ENCODE measurements around the gene LRRC4C. TPM values are rescaled to one million over a fixed set of nuclear protein-coding genes. Genes with fewer than 3 reads are reported as not detected.

The LRRC4C gene
- total RNA-seq, 2 donors from 2014 or later: 0.95 to 3.2 TPM

DNA sequence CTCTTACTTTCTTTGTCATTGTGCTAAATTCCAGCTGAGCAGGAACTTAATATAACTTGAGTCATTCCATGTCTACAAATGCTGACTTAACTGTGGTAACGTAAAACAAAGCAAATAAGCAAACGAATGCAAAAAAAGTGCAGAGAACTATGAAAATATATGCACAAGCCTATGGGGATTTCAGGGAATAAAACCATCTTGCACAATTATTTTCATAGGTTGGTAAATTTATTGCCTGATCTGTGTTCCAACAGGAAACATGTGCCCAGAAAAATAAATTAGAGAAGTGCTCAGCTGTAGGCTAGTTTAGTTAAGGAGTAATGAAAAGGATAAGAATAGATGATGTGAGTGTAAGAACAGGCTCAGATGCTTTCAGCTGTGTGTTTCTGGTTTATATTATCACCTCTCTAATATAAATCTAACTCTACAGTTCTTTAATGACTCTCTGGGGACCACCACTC, 1169.3 kb downstream of the LRRC4C start:
- no peak for DNase-seq (ENCODE audit: low spot score)
- ATAC-seq (ENCODE audit: insufficient number of reproducible peaks, low FRiP score, low read depth): no peak
- Histone ChIP-seq H3K4me1 (ENCODE audit: control insufficient read depth in 1 of 2, low read depth in 2 of 2) (peaks cover 4 to 33% of the 10 kb centered on the region in 2 donors), H3K27me3 (replicated peaks; ENCODE audit: insufficient read depth) (peaks cover 4% of the 10 kb centered on the region), H3K27ac (no peak overlapping the region), H3K9me3 (no peaks in the 10 kb centered on the region), H3K36me3 (no peaks in the 10 kb centered on the region), H3K4me3 (no peak overlapping the region)
- TF ChIP-seq, protein P1, sequence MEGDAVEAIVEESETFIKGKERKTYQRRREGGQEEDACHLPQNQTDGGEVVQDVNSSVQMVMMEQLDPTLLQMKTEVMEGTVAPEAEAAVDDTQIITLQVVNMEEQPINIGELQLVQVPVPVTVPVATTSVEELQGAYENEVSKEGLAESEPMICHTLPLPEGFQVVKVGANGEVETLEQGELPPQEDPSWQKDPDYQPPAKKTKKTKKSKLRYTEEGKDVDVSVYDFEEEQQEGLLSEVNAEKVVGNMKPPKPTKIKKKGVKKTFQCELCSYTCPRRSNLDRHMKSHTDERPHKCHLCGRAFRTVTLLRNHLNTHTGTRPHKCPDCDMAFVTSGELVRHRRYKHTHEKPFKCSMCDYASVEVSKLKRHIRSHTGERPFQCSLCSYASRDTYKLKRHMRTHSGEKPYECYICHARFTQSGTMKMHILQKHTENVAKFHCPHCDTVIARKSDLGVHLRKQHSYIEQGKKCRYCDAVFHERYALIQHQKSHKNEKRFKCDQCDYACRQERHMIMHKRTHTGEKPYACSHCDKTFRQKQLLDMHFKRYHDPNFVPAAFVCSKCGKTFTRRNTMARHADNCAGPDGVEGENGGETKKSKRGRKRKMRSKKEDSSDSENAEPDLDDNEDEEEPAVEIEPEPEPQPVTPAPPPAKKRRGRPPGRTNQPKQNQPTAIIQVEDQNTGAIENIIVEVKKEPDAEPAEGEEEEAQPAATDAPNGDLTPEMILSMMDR (IDR thresholded peaks at IDR 0.05): no peak

DNA sequence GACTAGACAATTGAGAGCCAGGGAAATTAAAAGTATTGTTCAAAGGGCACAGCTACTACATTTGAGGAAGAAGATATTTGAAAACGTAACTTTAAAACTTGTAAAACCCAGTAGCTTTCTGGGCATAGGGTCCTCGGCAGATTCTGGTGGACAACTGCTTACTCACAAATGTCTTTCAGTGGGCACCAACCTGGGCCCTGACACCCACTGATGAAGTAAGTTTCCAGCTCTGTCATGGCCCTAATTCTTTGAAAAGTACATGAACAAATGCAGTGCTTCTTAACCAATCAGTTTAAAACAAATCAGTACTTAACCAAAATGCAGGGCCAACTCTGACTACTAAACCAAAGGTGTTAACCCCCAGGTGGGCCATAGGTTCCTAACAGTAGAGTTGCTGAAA, 1170.1 kb downstream of the LRRC4C start:
- Histone ChIP-seq H3K4me3 (no peak overlapping the region), H3K36me3 (no peaks in the 10 kb centered on the region), H3K27ac (no peak overlapping the region), H3K27me3 (replicated peaks; ENCODE audit: insufficient read depth) (peaks cover 4% of the 10 kb centered on the region), H3K9me3 (no peaks in the 10 kb centered on the region), H3K4me1 (ENCODE audit: control insufficient read depth in 1 of 2, low read depth in 2 of 2) (peaks cover 4 to 33% of the 10 kb centered on the region in 2 donors)
- TF ChIP-seq, protein P1 (IDR thresholded peaks at IDR 0.05): no peak
- ATAC-seq (ENCODE audit: insufficient number of reproducible peaks, low FRiP score, low read depth) (no peak), DNase-seq (ENCODE audit: low spot score) (no peak)

DNA sequence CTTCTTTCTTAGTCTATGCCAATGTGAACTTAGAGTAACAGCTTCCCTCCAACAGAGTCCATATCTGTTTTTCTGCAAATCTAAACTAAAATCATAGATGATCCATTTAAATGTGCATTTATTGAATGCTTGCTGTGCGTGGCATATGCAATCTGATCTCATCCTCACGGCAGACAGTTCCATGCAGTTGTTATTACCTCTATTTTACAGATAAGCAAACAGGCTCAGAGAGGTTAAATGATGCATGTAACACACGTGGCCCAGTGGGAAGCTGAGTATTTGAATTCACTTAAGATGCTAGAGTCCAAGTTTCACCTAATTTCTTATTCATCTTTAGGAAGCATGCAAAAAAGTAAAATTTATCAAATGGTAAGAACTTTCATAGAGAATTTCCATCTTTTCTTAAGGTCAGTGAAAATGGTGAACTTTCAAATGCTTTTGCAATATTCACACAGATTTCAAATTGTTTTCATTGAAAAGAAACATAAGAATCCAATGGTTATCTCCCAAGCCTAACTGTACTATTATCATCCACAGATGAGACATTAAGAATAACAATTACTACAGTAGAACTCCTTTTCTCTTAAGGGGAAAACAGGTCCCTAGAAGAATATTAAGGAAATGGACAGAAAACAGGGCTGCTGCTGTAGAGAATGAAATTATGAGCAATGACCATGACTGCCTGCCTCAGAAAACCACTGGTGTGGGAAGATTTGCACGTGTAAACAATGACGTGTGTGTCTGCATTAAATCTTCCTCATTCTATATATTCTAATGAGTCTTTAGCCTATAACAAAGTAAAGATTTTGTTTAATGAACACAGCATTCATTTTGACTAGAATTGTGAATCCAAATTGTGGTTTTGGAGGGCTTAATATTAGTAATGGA, 1171.3 kb downstream of the LRRC4C start:
- H3K4me3 ChIP-seq: no peak overlapping the region
- no peaks in the 10 kb centered on the region for H3K9me3 ChIP-seq
- H3K27me3 ChIP-seq (replicated peaks; ENCODE audit: insufficient read depth): peaks cover 4% of the 10 kb centered on the region
- no peak overlapping the region for H3K27ac ChIP-seq
- TF ChIP-seq, protein P1 (IDR thresholded peaks at IDR 0.05): no peak
- no peaks in the 10 kb centered on the region for H3K36me3 ChIP-seq
- DNase-seq (ENCODE audit: low spot score) (no peak), ATAC-seq (ENCODE audit: insufficient number of reproducible peaks, low FRiP score, low read depth) (no peak)
- H3K4me1 ChIP-seq (ENCODE audit: control insufficient read depth in 1 of 2, low read depth in 2 of 2): peaks cover under 1 to 29% of the 10 kb centered on the region in 2 donors

DNA sequence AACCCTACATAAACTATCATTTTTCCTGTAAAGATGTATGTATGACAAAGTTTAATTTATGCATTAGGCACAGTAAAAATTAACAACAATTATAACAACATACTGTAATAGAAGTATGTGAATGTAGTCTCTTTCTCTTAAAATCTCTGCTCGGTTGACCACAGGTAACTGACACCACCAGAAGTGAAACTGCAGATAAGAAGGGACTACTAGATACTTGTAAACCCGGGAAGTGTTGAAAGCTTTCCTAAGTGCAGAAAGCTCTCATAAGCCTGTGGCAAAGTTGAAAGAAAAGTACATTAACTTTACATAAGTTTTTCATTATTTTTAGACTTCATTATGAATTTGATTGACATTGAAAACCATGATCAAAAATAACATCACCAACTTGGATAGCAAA, 1173.3 kb downstream of the LRRC4C start:
- Histone ChIP-seq H3K27ac (no peak overlapping the region), H3K27me3 (replicated peaks; ENCODE audit: insufficient read depth) (no peaks in the 10 kb centered on the region), H3K4me1 (ENCODE audit: control insufficient read depth in 1 of 2, low read depth in 2 of 2) (peaks cover 0 to 11% of the 10 kb centered on the region in 2 donors), H3K9me3 (no peaks in the 10 kb centered on the region), H3K36me3 (no peaks in the 10 kb centered on the region), H3K4me3 (no peak overlapping the region)
- DNase-seq (ENCODE audit: low spot score) (no peak), ATAC-seq (ENCODE audit: insufficient number of reproducible peaks, low FRiP score, low read depth) (no peak)
- TF ChIP-seq, protein P1 (IDR thresholded peaks at IDR 0.05): no peak

DNA sequence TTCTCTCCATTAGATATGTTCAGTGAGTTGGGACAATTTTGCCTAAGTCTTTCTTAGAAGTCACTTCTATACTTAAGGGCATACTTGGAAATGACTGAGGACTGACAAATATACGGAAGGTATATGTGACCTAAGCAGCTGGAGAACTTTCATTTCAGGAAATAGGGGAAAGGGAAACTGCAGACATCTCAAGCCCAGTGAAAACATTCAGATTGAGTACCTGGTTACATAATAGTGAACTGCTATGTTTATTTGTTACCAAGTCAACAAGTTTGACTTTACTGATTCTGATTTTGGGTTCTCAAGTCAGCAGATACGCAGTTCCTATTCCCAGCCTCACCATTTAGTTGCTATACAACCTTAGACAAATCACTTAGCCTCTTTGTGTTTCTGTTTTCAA, 1173.9 kb downstream of the LRRC4C start:
- H3K27ac ChIP-seq: no peak overlapping the region
- H3K27me3 ChIP-seq (replicated peaks; ENCODE audit: insufficient read depth): no peaks in the 10 kb centered on the region
- H3K4me3 ChIP-seq: no peak overlapping the region
- no peak for ATAC-seq (ENCODE audit: insufficient number of reproducible peaks, low FRiP score, low read depth)
- DNase-seq (ENCODE audit: low spot score): no peak
- H3K9me3 ChIP-seq: no peaks in the 10 kb centered on the region
- TF ChIP-seq, protein P1 (IDR thresholded peaks at IDR 0.05): no peak
- H3K36me3 ChIP-seq: no peaks in the 10 kb centered on the region
- peaks cover 0 to 5% of the 10 kb centered on the region in 2 donors for H3K4me1 ChIP-seq (ENCODE audit: control insufficient read depth in 1 of 2, low read depth in 2 of 2)
